Trophoblast cell (in vitro differentiated cells and primary cell): ENCODE data around the gene CTSL.

Experiments used
- DNase-seq, 2 donors: peaks; one replicate each; pipeline ENCODE4 v3.0.0-alpha.2; 2016
- H2AFZ ChIP-seq: 2 replicates; pipeline ENCODE4 v1.6.1; 2013; ENCODE audit warnings: low read length, moderate library complexity, mild to moderate bottlenecking; ENCODE audit not compliant: insufficient read depth, poor library complexity
- H2AK5ac ChIP-seq: 2 replicates; pipeline ENCODE4 v1.6.1; 2013; ENCODE audit warnings: mild to moderate bottlenecking, low read length
- H2BK120ac ChIP-seq: 2 replicates; pipeline ENCODE4 v1.6.1; 2013; ENCODE audit warnings: low read length, mild to moderate bottlenecking, moderate library complexity; ENCODE audit not compliant: insufficient read depth, poor library complexity
- H2BK12ac ChIP-seq: 2 replicates; pipeline ENCODE4 v1.6.1; 2013; ENCODE audit warnings: mild to moderate bottlenecking, low read length, moderate library complexity
- H2BK5ac ChIP-seq: 2 replicates; pipeline ENCODE4 v1.6.1; 2013; ENCODE audit warnings: low read length, low read depth, moderate library complexity, mild to moderate bottlenecking; ENCODE audit not compliant: poor library complexity
- H3K14ac ChIP-seq: 2 replicates; pipeline ENCODE4 v1.6.1; 2013; ENCODE audit warnings: mild to moderate bottlenecking, low read length
- H3K18ac ChIP-seq: 2 replicates; pipeline ENCODE4 v1.6.1; 2013; ENCODE audit warnings: mild to moderate bottlenecking, low read length
- H3K23ac ChIP-seq: 2 replicates; pipeline ENCODE4 v1.6.1; 2013; ENCODE audit warnings: low read length
- H3K27ac ChIP-seq: 2 replicates; pipeline ENCODE4 v1.5.1; 2013; ENCODE audit warnings: low read depth, mild to moderate bottlenecking, inconsistent platforms, low read length, moderate library complexity
- H3K27me3 ChIP-seq: 2 replicates; pipeline ENCODE4 v1.6.1; 2013; ENCODE audit warnings: inconsistent platforms, mild to moderate bottlenecking, low read length, moderate library complexity; ENCODE audit not compliant: insufficient read depth
- H3K36me3 ChIP-seq, 2 experiments: 1 replicate in 1 of 2; 2 replicates in 1 of 2; pipeline ENCODE4 v1.6.1; 2013; ENCODE audit warnings: low read length in 2 of 2, mild to moderate bottlenecking in 2 of 2, moderate library complexity in 1 of 2; ENCODE audit not compliant: insufficient read depth in 2 of 2, control insufficient read depth in 1 of 2
- H3K4ac ChIP-seq: 2 replicates; pipeline ENCODE4 v1.6.1; 2013; ENCODE audit warnings: low read depth, mild to moderate bottlenecking, low read length, moderate library complexity
- H3K4me1 ChIP-seq, 2 experiments: 1 replicate in 1 of 2; 2 replicates in 1 of 2; pipeline ENCODE4 v1.6.1; 2013; ENCODE audit warnings: low read length in 2 of 2, mild to moderate bottlenecking in 2 of 2, moderate library complexity in 1 of 2; ENCODE audit not compliant: insufficient read depth in 2 of 2, control insufficient read depth in 1 of 2
- H3K4me2 ChIP-seq: 2 replicates; pipeline ENCODE4 v1.6.1; 2013; ENCODE audit warnings: inconsistent platforms, mild to moderate bottlenecking, low read length, moderate library complexity
- H3K4me3 ChIP-seq: 2 replicates; pipeline ENCODE4 v1.5.1; 2013; ENCODE audit warnings: mild to moderate bottlenecking, low read depth, low read length, inconsistent platforms
- H3K79me1 ChIP-seq: one replicate; pipeline ENCODE4 v1.6.1; 2013; ENCODE audit warnings: low read length
- H3K79me2 ChIP-seq: 2 replicates; pipeline ENCODE4 v1.6.1; 2013; ENCODE audit warnings: low read length, mild to moderate bottlenecking; ENCODE audit not compliant: control insufficient read depth, insufficient read depth, poor library complexity
- H3K9ac ChIP-seq: 2 replicates; pipeline ENCODE4 v1.6.1; 2013; ENCODE audit warnings: mild to moderate bottlenecking, low read length
- H3K9me3 ChIP-seq: 2 replicates; pipeline ENCODE4 v1.6.1; 2013; ENCODE audit warnings: low read depth, mild to moderate bottlenecking, control low read depth, inconsistent platforms, low read length; ENCODE audit not compliant: insufficient read depth
- H4K12ac ChIP-seq: 2 replicates; pipeline ENCODE4 v1.6.1; 2013; ENCODE audit warnings: low read depth, mild to moderate bottlenecking, low read length, moderate library complexity
- H4K8ac ChIP-seq: 2 replicates; pipeline ENCODE4 v1.6.1; 2013; ENCODE audit warnings: low read depth, mild to moderate bottlenecking, low read length, moderate library complexity
- H4K91ac ChIP-seq: one replicate; pipeline ENCODE4 v1.6.1; 2013; ENCODE audit warnings: low read depth, mild to moderate bottlenecking, low read length, moderate library complexity
- WGBS: extraction: QIAGEN DNeasy Blood & Tissue Kit; methylation state at CpG from one replicate; pipeline ENCODE4 v1.1.7; 2013; ENCODE audit warnings: missing lambda C conversion rate; ENCODE audit not compliant: insufficient read length, insufficient coverage; ENCODE audit errors: extremely low coverage; 5-methylcytosine and 5-hydroxymethylcytosine counted together

The CTSL gene

GRCh38 chr9:87766697-87767096 is 40.8 kb downstream of the CTSL start:
- Histone ChIP-seq H3K4me1 (peaks cover 2 to 8% of the 10 kb centered on the region in 2 experiments), H2BK5ac (no peak overlapping the region), H4K12ac (no peak overlapping the region), H3K9ac (no peak overlapping the region), H3K36me3 (no peaks in the 10 kb centered on the region), H3K27me3 (no peaks in the 10 kb centered on the region), H3K9me3 (peaks cover 2% of the 10 kb centered on the region), H2AK5ac (no peak overlapping the region), H2AFZ (no peak overlapping the region), H4K8ac (no peak overlapping the region), H2BK120ac (no peak overlapping the region), H2BK12ac (no peak overlapping the region), H3K79me1 (peaks cover 4% of the 10 kb centered on the region), H3K4me2 (peak overlapping the region; percentile 52), H3K23ac (no peak overlapping the region), H3K4me3 (no peak overlapping the region), H3K18ac (no peak overlapping the region), H3K14ac (no peak overlapping the region), H3K4ac (no peak overlapping the region), H3K27ac (peak overlapping the region; percentile 63), H3K79me2 (peaks cover 2% of the 10 kb centered on the region), H4K91ac (no peak overlapping the region)
- DNase-seq = peak; percentile 94 to 99
- no CpG with 5 or more reads among the region's 1 CpG for WGBS

- no peaks in the 10 kb centered on the region for H3K36me3 ChIP-seq
- peaks cover 4% of the 10 kb centered on the region for H3K79me1 ChIP-seq
- no peaks in the 10 kb centered on the region for H3K27me3 ChIP-seq
- no peak overlapping the region for H3K14ac ChIP-seq
- H3K18ac ChIP-seq = no peak overlapping the region
- H2BK120ac ChIP-seq = no peak overlapping the region
- no peak overlapping the region for H3K9ac ChIP-seq
- H3K4me1 ChIP-seq = peaks cover 2 to 8% of the 10 kb centered on the region in 2 experiments
- H2AK5ac ChIP-seq = no peak overlapping the region
- H4K91ac ChIP-seq = no peak overlapping the region
- no peak overlapping the region for H3K4me2 ChIP-seq
- H3K4ac ChIP-seq = no peak overlapping the region
- peaks cover 2% of the 10 kb centered on the region for H3K79me2 ChIP-seq
- H2BK5ac ChIP-seq = no peak overlapping the region
- H3K4me3 ChIP-seq = peak overlapping the region; percentile 44
- H4K8ac ChIP-seq = no peak overlapping the region
- no peak for DNase-seq
- WGBS = no CpG with 5 or more reads among the region's 18 CpGs
- no peak overlapping the region for H3K23ac ChIP-seq
- no peak overlapping the region for H2AFZ ChIP-seq
- H3K9me3 ChIP-seq = peaks cover 2% of the 10 kb centered on the region
- no peak overlapping the region for H2BK12ac ChIP-seq
- peak overlapping the region; percentile 27 for H3K27ac ChIP-seq
- H4K12ac ChIP-seq = no peak overlapping the region
Measured at GRCh38 chr9:87770616-87771315, 44.8 kb downstream of the CTSL start.

- WGBS = no CpG with 5 or more reads among the region's 25 CpGs
- Histone ChIP-seq H3K79me1 (peaks cover 4% of the 10 kb centered on the region), H2AK5ac (no peak overlapping the region), H3K4me3 (peak overlapping the region; percentile 44), H3K36me3 (no peaks in the 10 kb centered on the region), H2BK12ac (peak overlapping the region; percentile 7), H2BK5ac (no peak overlapping the region), H3K9ac (no peak overlapping the region), H2BK120ac (peak overlapping the region; percentile 14), H3K79me2 (peaks cover 2% of the 10 kb centered on the region), H3K4ac (no peak overlapping the region), H3K4me1 (peaks cover 2 to 8% of the 10 kb centered on the region in 2 experiments), H3K27ac (no peak overlapping the region), H2AFZ (no peak overlapping the region), H3K27me3 (no peaks in the 10 kb centered on the region), H4K12ac (no peak overlapping the region), H3K23ac (no peak overlapping the region), H3K9me3 (peaks cover 2% of the 10 kb centered on the region), H3K18ac (no peak overlapping the region), H4K8ac (no peak overlapping the region), H3K14ac (peak overlapping the region; percentile 13), H3K4me2 (no peak overlapping the region), H4K91ac (peak overlapping the region; percentile 36)
- DNase-seq = peak in 1 of 2 donors; percentile 25
Measured at GRCh38 chr9:87771316-87772006, 45.5 kb downstream of the CTSL start.

GRCh38 chr9:87776481-87777379 is 50.8 kb downstream of the CTSL start:
- no peak overlapping the region for H2BK12ac ChIP-seq
- H2BK5ac ChIP-seq = no peak overlapping the region
- no peak overlapping the region for H4K12ac ChIP-seq
- H3K9ac ChIP-seq = no peak overlapping the region
- no peak overlapping the region for H2BK120ac ChIP-seq
- H3K36me3 ChIP-seq = no peaks in the 10 kb centered on the region
- no peak overlapping the region for H2AK5ac ChIP-seq
- H2AFZ ChIP-seq = no peak overlapping the region
- WGBS = no CpG with 5 or more reads among the region's 8 CpGs
- H3K27ac ChIP-seq = no peak overlapping the region
- H3K4me1 ChIP-seq = no peaks in the 10 kb centered on the region
- no peak overlapping the region for H3K4me3 ChIP-seq
- no peaks in the 10 kb centered on the region for H3K79me2 ChIP-seq
- no peaks in the 10 kb centered on the region for H3K27me3 ChIP-seq
- no peak overlapping the region for H3K18ac ChIP-seq
- H3K4ac ChIP-seq = no peak overlapping the region
- no peak overlapping the region for H3K4me2 ChIP-seq
- no peaks in the 10 kb centered on the region for H3K9me3 ChIP-seq
- H3K79me1 ChIP-seq = no peaks in the 10 kb centered on the region
- no peak overlapping the region for H3K14ac ChIP-seq
- no peak overlapping the region for H3K23ac ChIP-seq
- no peak for DNase-seq
- no peak overlapping the region for H4K91ac ChIP-seq
- H4K8ac ChIP-seq = no peak overlapping the region
